Measurements from ENCODE around the gene CLDN5. TPM values are rescaled to one million over a fixed set of nuclear protein-coding genes. Genes with fewer than 3 reads are reported as not detected.

The CLDN5 gene
- total RNA-seq, 1 donor from 2014 or later = 1.2 TPM

- DNase-seq (ENCODE audit: low read depth) = no peak
- no peak overlapping the region for H3K4me3 ChIP-seq (ENCODE audit: low read depth, low read length)
- TF ChIP-seq, protein P1, sequence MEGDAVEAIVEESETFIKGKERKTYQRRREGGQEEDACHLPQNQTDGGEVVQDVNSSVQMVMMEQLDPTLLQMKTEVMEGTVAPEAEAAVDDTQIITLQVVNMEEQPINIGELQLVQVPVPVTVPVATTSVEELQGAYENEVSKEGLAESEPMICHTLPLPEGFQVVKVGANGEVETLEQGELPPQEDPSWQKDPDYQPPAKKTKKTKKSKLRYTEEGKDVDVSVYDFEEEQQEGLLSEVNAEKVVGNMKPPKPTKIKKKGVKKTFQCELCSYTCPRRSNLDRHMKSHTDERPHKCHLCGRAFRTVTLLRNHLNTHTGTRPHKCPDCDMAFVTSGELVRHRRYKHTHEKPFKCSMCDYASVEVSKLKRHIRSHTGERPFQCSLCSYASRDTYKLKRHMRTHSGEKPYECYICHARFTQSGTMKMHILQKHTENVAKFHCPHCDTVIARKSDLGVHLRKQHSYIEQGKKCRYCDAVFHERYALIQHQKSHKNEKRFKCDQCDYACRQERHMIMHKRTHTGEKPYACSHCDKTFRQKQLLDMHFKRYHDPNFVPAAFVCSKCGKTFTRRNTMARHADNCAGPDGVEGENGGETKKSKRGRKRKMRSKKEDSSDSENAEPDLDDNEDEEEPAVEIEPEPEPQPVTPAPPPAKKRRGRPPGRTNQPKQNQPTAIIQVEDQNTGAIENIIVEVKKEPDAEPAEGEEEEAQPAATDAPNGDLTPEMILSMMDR (conservative IDR thresholded peaks at IDR 0.05; ENCODE audit: low read depth, low read length) = no peak
Observed at GRCh38 chr22:19510919-19511341, 13.3 kb downstream of the CLDN5 start.

DNA sequence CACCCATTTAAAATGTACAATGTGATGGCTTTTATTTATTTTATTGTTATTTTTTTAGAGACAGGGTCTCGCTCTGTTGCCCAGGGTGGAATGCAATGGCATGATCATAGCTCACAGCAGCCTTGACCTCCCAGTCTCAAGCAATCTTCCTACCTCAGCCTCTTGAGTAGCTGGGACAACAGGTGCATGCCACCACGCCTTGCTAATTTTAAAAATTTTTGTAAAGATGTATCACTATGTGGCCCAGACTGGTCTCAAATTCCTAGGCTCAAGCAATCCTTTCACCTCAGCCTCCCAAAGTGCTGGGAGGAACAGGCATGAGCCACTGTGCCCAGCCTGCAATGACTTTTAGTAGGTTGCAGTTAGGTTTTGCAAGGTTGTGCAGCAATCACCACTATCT is 14.3 kb downstream of the CLDN5 start:
- no peak overlapping the region for H3K4me3 ChIP-seq (ENCODE audit: low read depth, low read length)
- TF ChIP-seq, protein P1 (conservative IDR thresholded peaks at IDR 0.05; ENCODE audit: low read depth, low read length) = no peak
- no peak for DNase-seq (ENCODE audit: low read depth)

GRCh38 chr22:19509191-19509590 is 15.0 kb downstream of the CLDN5 start:
- TF ChIP-seq, protein P1 (conservative IDR thresholded peaks at IDR 0.05; ENCODE audit: low read depth, low read length) = no peak
- no peak for DNase-seq (ENCODE audit: low read depth)

DNA sequence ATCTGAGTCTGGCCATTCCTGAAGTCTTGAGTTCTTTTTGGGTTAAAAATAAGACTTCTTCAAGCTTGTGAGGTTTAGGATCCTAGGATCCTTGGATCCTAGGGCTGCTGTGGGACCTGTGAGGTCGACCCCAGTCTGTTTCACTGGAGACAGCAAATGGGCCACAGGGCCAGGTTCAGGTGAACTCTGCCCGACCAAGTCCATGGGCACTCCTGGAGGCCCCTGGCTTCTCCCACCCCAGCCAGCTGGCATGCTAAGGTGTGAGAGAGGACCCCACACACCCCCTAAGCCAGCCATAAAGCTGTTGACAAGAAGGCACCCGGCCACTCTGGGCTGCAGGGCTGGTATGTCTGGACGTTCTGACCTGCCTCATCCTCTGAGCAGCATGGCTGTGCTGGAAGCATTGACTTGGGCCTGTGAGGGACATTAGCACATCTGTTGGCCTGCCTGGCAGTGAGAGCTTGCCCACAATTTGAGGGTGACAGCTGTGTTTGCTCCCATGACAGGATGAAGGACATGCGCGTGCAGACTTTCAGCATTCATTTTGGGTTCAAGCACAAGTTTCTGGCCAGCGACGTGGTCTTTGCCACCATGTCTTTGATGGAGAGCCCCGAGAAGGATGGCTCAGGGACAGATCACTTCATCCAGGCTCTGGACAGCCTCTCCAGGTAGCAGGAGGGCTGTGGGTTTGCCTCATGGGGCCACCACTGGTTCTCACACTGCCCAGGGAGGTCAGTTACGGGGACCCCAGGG is 16.0 kb downstream of the CLDN5 start:
- no peak for DNase-seq (ENCODE audit: low read depth)
- TF ChIP-seq, protein P1 (conservative IDR thresholded peaks at IDR 0.05; ENCODE audit: low read depth, low read length) = no peak

More at GRCh38 chr22:19509191-19509590, 15.0 kb downstream of the CLDN5 start:
- no peak overlapping the region for H3K4me3 ChIP-seq (ENCODE audit: low read depth, low read length)

GRCh38 chr22:19507534-19507861 is 16.7 kb downstream of the CLDN5 start:
- TF ChIP-seq, protein P1 (conservative IDR thresholded peaks at IDR 0.05; ENCODE audit: low read depth, low read length) = no peak
- no peak for DNase-seq (ENCODE audit: low read depth)
- H3K4me3 ChIP-seq (ENCODE audit: low read depth, low read length) = no peak overlapping the region

More for the DNA sequence above, 16.0 kb downstream of the CLDN5 start:
- H3K4me3 ChIP-seq (ENCODE audit: low read depth, low read length) = no peak overlapping the region

- TF ChIP-seq, protein P1 (conservative IDR thresholded peaks at IDR 0.05; ENCODE audit: low read depth, low read length) = no peak
- no peak overlapping the region for H3K4me3 ChIP-seq (ENCODE audit: low read depth, low read length)
- no peak for DNase-seq (ENCODE audit: low read depth)
Observed at GRCh38 chr22:19506212-19506611, 18.0 kb downstream of the CLDN5 start.

DNA sequence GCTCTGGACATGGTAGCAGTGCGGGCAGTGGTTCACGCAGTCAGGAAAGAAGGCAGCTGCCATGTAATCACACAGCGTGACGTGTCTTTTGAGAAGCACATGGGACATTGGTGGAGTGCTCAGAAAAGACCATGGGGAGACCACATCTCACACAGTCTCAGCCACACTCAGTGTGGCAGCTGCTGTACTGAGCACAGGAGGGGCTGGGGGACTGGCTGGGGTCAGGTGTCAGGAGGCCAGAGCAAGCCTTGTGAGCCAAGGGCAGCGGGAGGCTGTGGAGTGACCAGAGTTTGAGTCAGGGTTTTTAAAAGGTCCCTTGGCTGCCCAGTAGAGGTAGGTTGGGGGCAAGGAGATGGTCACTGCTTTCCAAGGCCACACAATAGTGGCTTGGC is 18.5 kb downstream of the CLDN5 start:
- H3K4me3 ChIP-seq (ENCODE audit: low read depth, low read length) = no peak overlapping the region
- no peak for DNase-seq (ENCODE audit: low read depth)
- TF ChIP-seq, protein P1 (conservative IDR thresholded peaks at IDR 0.05; ENCODE audit: low read depth, low read length) = no peak

Data from epithelial cell of proximal tubule (primary cell).